ENCODE data around the gene POLR2C. TPM values are rescaled to one million over a fixed set of nuclear protein-coding genes. Genes with fewer than 3 reads are reported as not detected.

Gene POLR2C
- total RNA-seq, 1 experiment from 2014 or later = 85.6 TPM

GRCh38 chr16:57501492-57501891 is 39.0 kb downstream of the POLR2C start:
- Histone ChIP-seq H2AFZ (ENCODE audit: low read length) (no peak overlapping the region), H4K20me1 (ENCODE audit: control insufficient read depth, insufficient read depth, insufficient read length) (no peaks in the 10 kb centered on the region), H3K79me1 (ENCODE audit: insufficient read depth, low read depth, low read length, poor library complexity, severe bottlenecking) (no peaks in the 10 kb centered on the region), H3K27me3 (ENCODE audit: insufficient read depth, low read length) (no peaks in the 10 kb centered on the region), H3K9me3 (ENCODE audit: control insufficient read depth, low read depth, low read length) (no peaks in the 10 kb centered on the region), H4K5ac (ENCODE audit: insufficient read length, low read depth, low read length) (no peak overlapping the region), H2AK5ac (ENCODE audit: insufficient read length, low read length) (no peak overlapping the region), H2BK15ac (ENCODE audit: low read depth, low read length) (no peak overlapping the region), H4K91ac (ENCODE audit: insufficient read length, low read depth, low read length) (peak overlapping the region; percentile 81), H2BK12ac (ENCODE audit: insufficient read length, low read depth, low read length) (no peak overlapping the region), H3T11ph (ENCODE audit: low read length) (no peak overlapping the region), H3K56ac (ENCODE audit: insufficient read length, low read depth, low read length) (no peak overlapping the region), H3K9ac (ENCODE audit: extremely low read depth, insufficient read length, low read length) (no peak overlapping the region), H2BK120ac (ENCODE audit: low read depth, low read length, poor library complexity, severe bottlenecking) (no peak overlapping the region), H3K4me1 (ENCODE audit: insufficient read depth, low read length) (no peaks in the 10 kb centered on the region; the same call in 1 of the 2 replicates), H3K23me2 (ENCODE audit: insufficient read length, low read depth, low read length, poor library complexity, severe bottlenecking) (no peaks in the 10 kb centered on the region), H4K8ac (replicated peaks; ENCODE audit: insufficient read length, low read depth, low read length) (no peak overlapping the region), H2BK20ac (ENCODE audit: low read depth, low read length, poor library complexity, severe bottlenecking) (no peak overlapping the region), H3K27ac (ENCODE audit: insufficient read length, low read depth, low read length) (no peak overlapping the region), H3K14ac (ENCODE audit: insufficient read depth, low read length) (no peak overlapping the region), H3K18ac (ENCODE audit: insufficient read length, low read depth, low read length) (no peak overlapping the region), H2BK5ac (ENCODE audit: insufficient read length, low read length) (no peak overlapping the region), H3K4ac (ENCODE audit: low read depth, low read length) (no peak overlapping the region), H3K79me2 (ENCODE audit: insufficient read depth, low read length) (no peaks in the 10 kb centered on the region), H3K4me2 (ENCODE audit: insufficient read depth, insufficient read length, low read length) (no peak overlapping the region), H3K23ac (ENCODE audit: insufficient read length, low read depth, low read length) (no peak overlapping the region)
- peaks cover 6 to 8% of the 10 kb centered on the region in 2 experiments for H3K4me1 Mint-ChIP-seq
- peaks cover 9% of the 10 kb centered on the region for H3K27me3 Mint-ChIP-seq (ENCODE audit: low read depth)
- no CpG with 5 or more reads among the region's 7 CpGs for WGBS (ENCODE audit: extremely low coverage, insufficient read length, low lambda C conversion rate)
- H3K27ac Mint-ChIP-seq = no peak overlapping the region
- TF ChIP-seq CTCF (conservative IDR thresholded peaks at IDR 0.05) = no peak
- no peaks in the 10 kb centered on the region for H3K9me3 Mint-ChIP-seq
- H3K36me3 Mint-ChIP-seq (ENCODE audit: insufficient read depth in 1 of 3, low read depth in 3 of 3) = no peaks in the 10 kb centered on the region
- no peak for DNase-seq
- no peak overlapping the region for H3K4me3 Mint-ChIP-seq

Measured in H9 (cell line).